Measurements from ENCODE around the gene RC3H1.
"Not testable (repeated sequence)": the region's sequence is repeated elsewhere in the genome, so short reads cannot be mapped to it uniquely, and the experiment has no call there.

RC3H1 gene

DNA sequence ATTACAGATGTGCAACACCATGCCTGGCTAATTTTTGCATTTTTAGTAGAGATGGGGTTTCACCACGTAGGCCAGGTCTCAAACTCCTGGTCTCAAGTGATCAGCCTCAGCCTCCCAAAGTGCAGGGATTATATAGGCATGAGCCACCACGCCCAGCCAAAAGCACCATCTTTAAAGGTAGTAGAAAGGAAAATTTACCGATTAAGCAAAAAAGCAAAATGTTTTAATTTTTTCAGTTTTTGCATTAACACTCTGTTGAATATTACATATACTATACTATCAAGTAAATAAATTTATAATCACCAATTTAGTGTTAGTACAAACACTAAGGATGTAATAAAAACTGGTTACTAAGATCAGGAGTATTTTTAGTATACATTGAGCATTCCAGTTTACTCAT is 20.6 kb downstream of the RC3H1 start:
- no peak overlapping the region for H3K27ac ChIP-seq (ENCODE audit: low read depth, low read length)
- 63% methylated on average over 2 of the region's 3 CpGs for WGBS

DNA sequence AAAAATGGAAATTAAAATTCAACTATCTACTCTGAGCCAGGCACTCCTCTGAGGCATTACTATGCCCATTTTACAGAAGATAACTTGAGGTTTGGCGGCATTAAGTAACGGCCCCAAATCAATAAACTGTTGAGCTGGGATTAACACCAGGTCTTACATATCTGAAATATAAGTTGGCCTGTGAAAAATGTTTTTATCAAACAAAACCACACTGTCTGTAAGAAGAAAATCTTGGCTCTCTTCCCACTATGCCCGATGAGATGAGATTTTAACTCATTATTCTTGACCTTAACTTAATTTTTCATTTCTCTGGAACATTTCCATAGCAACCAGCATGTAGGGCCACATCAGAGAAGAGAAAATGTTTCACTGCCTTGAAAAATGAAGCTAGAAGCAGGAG is 21.8 kb downstream of the RC3H1 start:
- Histone ChIP-seq H3K4me1 (ENCODE audit: insufficient read depth, low read length) (0 out of 2 replicates have a peak, but pooled peaks cover 3% of the 10 kb centered on the region), H3K9ac (ENCODE audit: low read depth, low read length) (no peak overlapping the region), H3K27me3 (ENCODE audit: insufficient read depth, low read length) (no peaks in the 10 kb centered on the region), H3K36me3 (ENCODE audit: insufficient read depth, low read length) (peaks cover 4% of the 10 kb centered on the region; the same call in 1 of the 2 replicates), H3K4me3 (ENCODE audit: low read length) (no peak overlapping the region), H3K27ac (ENCODE audit: low read depth, low read length) (no peak overlapping the region), H3K9me3 (ENCODE audit: insufficient read depth, low read depth, low read length) (no peaks in the 10 kb centered on the region)
- WGBS = 94% methylated on average over 3 of the region's 3 CpGs

More for the DNA sequence above, 20.6 kb downstream of the RC3H1 start:
- Histone ChIP-seq H3K4me1 (ENCODE audit: insufficient read depth, low read length) (0 out of 2 replicates have a peak, but pooled peaks cover 3% of the 10 kb centered on the region), H3K4me3 (ENCODE audit: low read length) (no peak overlapping the region), H3K27me3 (ENCODE audit: insufficient read depth, low read length) (no peaks in the 10 kb centered on the region), H3K36me3 (ENCODE audit: insufficient read depth, low read length) (no peaks in the 10 kb centered on the region), H3K9me3 (ENCODE audit: insufficient read depth, low read depth, low read length) (no peaks in the 10 kb centered on the region), H3K9ac (ENCODE audit: low read depth, low read length) (no peak overlapping the region)

GRCh38 chr1:173997791-173998190 is 24.4 kb downstream of the RC3H1 start:
- 97% methylated on average over 1 of the region's 1 CpG for WGBS

GRCh38 chr1:173996995-173997394 is 25.2 kb downstream of the RC3H1 start:
- H3K27ac ChIP-seq (ENCODE audit: low read depth, low read length) = no peak overlapping the region
- peaks cover 16% of the 10 kb centered on the region for H3K36me3 ChIP-seq (ENCODE audit: insufficient read depth, low read length)

More at GRCh38 chr1:173997791-173998190, 24.4 kb downstream of the RC3H1 start:
- Histone ChIP-seq H3K9me3 (ENCODE audit: insufficient read depth, low read depth, low read length) (no peaks in the 10 kb centered on the region), H3K4me3 (ENCODE audit: low read length) (no peak overlapping the region), H3K36me3 (ENCODE audit: insufficient read depth, low read length) (peaks cover 8% of the 10 kb centered on the region), H3K4me1 (ENCODE audit: insufficient read depth, low read length) (0 out of 2 replicates have a peak, but pooled peaks cover 3% of the 10 kb centered on the region), H3K27me3 (ENCODE audit: insufficient read depth, low read length) (no peaks in the 10 kb centered on the region), H3K9ac (ENCODE audit: low read depth, low read length) (no peak overlapping the region), H3K27ac (ENCODE audit: low read depth, low read length) (no peak overlapping the region)

DNA sequence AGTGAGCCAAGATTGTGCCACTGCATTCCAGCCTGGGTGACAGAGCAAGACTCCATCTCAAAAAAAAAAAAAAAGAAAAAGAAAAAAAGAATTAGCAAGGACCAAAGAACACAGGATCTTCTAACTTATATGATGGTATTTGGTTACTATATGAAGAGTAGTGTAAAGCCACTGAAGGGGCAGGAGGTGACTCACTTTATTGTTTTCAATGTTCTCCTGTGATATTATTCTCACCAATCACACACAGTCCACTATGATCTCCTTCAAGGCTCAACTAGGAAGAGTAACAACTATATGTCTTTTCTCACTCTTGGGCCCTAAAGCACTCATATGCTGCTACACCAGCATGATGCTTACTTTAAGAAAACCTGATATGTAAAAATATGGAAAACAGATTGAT is 26.7 kb downstream of the RC3H1 start:
- no peak overlapping the region for H3K9ac ChIP-seq (ENCODE audit: low read depth, low read length)
- H3K9me3 ChIP-seq (ENCODE audit: insufficient read depth, low read depth, low read length) = no peaks in the 10 kb centered on the region
- H3K4me1 ChIP-seq (ENCODE audit: insufficient read depth, low read length) = no peaks in the 10 kb centered on the region
- H3K27ac ChIP-seq (ENCODE audit: low read depth, low read length) = no peak overlapping the region
- H3K4me3 ChIP-seq (ENCODE audit: low read length) = no peak overlapping the region
- no peaks in the 10 kb centered on the region for H3K27me3 ChIP-seq (ENCODE audit: insufficient read depth, low read length)
- peaks cover 29% of the 10 kb centered on the region for H3K36me3 ChIP-seq (ENCODE audit: insufficient read depth, low read length)

More at GRCh38 chr1:173996995-173997394, 25.2 kb downstream of the RC3H1 start:
- Histone ChIP-seq H3K9ac (ENCODE audit: low read depth, low read length) (no peak overlapping the region), H3K27me3 (ENCODE audit: insufficient read depth, low read length) (no peaks in the 10 kb centered on the region), H3K4me3 (ENCODE audit: low read length) (no peak overlapping the region), H3K4me1 (ENCODE audit: insufficient read depth, low read length) (0 out of 2 replicates have a peak, but pooled peaks cover 3% of the 10 kb centered on the region), H3K9me3 (ENCODE audit: insufficient read depth, low read depth, low read length) (no peaks in the 10 kb centered on the region)
- 96% methylated on average over 5 of the region's 5 CpGs for WGBS

GRCh38 chr1:173993948-173994347 is 28.2 kb downstream of the RC3H1 start:
- not testable (repeated sequence) for H3K4me3 ChIP-seq (ENCODE audit: low read length); H3K9me3 ChIP-seq (ENCODE audit: insufficient read depth, low read depth, low read length); H3K27ac ChIP-seq (ENCODE audit: low read depth, low read length); H3K9ac ChIP-seq (ENCODE audit: low read depth, low read length); H3K4me1 ChIP-seq (ENCODE audit: insufficient read depth, low read length); H3K27me3 ChIP-seq (ENCODE audit: insufficient read depth, low read length)
- H3K36me3 ChIP-seq (ENCODE audit: insufficient read depth, low read length) = peaks cover 39% of the 10 kb centered on the region
- WGBS = 95% methylated on average over 11 of the region's 11 CpGs

- no peaks in the 10 kb centered on the region for H3K27me3 ChIP-seq (ENCODE audit: insufficient read depth, low read length)
- no peak overlapping the region for H3K4me3 ChIP-seq (ENCODE audit: low read length)
- no peaks in the 10 kb centered on the region for H3K4me1 ChIP-seq (ENCODE audit: insufficient read depth, low read length)
- peaks cover 81% of the 10 kb centered on the region for H3K36me3 ChIP-seq (ENCODE audit: insufficient read depth, low read length)
- no peak overlapping the region for H3K9ac ChIP-seq (ENCODE audit: low read depth, low read length)
- H3K27ac ChIP-seq (ENCODE audit: low read depth, low read length) = no peak overlapping the region
- H3K9me3 ChIP-seq (ENCODE audit: insufficient read depth, low read depth, low read length) = no peaks in the 10 kb centered on the region
Observed at GRCh38 chr1:173988068-173988467, 34.1 kb downstream of the RC3H1 start.

GRCh38 chr1:173986951-173987350 is 35.2 kb downstream of the RC3H1 start:
- WGBS = 100% methylated on average over 1 of the region's 3 CpGs
- Histone ChIP-seq H3K36me3 (ENCODE audit: insufficient read depth, low read length) (peaks cover 81% of the 10 kb centered on the region), H3K27me3 (ENCODE audit: insufficient read depth, low read length) (no peaks in the 10 kb centered on the region), H3K9me3 (ENCODE audit: insufficient read depth, low read depth, low read length) (no peaks in the 10 kb centered on the region), H3K4me1 (ENCODE audit: insufficient read depth, low read length) (no peaks in the 10 kb centered on the region), H3K9ac (ENCODE audit: low read depth, low read length) (no peak overlapping the region), H3K4me3 (ENCODE audit: low read length) (no peak overlapping the region), H3K27ac (ENCODE audit: low read depth, low read length) (no peak overlapping the region)

DNA sequence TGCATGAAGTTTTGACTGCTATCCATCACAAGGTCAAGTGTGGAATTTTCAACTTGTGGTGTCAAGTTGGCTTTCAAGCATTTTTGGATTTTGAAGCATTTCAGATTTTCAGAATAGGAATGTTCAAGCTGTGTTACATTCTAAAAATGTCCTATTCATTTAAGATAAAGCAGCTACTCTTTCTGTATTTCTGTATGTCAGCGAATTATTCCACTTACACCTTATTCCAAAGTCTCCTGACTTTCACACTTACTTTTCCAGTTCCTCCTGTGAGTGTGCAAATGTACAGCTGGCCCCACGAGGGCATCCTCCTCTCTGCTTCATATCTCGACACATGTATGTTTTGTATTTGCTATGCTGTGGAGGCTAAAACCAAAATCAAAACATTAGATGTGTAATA is 51.9 kb downstream of the RC3H1 start:
- Histone ChIP-seq H3K27ac (ENCODE audit: low read depth, low read length) (no peak overlapping the region), H3K36me3 (ENCODE audit: insufficient read depth, low read length) (peaks cover 96% of the 10 kb centered on the region), H3K4me3 (ENCODE audit: low read length) (no peak overlapping the region), H3K27me3 (ENCODE audit: insufficient read depth, low read length) (no peaks in the 10 kb centered on the region), H3K9me3 (ENCODE audit: insufficient read depth, low read depth, low read length) (no peaks in the 10 kb centered on the region), H3K4me1 (ENCODE audit: insufficient read depth, low read length) (no peaks in the 10 kb centered on the region), H3K9ac (ENCODE audit: low read depth, low read length) (no peak overlapping the region)
- WGBS = 85% methylated on average over 2 of the region's 3 CpGs

DNA sequence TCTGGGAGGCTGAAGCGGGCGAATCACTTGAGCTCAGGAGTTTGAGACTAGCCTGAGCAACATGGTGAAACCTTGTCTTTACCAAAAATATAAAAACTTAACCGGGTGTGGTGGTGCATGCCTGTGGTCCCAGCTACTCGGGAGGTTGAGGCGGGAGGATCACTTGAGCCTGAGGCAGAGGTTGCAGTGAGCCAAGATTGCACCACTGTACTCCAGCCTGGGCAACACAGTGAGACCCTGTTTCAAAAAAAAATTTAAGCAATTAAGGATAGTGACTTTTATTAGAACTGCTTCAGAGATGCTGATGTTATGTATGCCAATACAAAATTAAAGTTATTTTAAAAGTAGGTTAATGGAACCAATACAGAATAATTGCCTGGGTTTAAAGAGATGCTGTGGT is 56.3 kb downstream of the RC3H1 start:
- not testable (repeated sequence) for H3K9ac ChIP-seq (ENCODE audit: low read depth, low read length); H3K27ac ChIP-seq (ENCODE audit: low read depth, low read length); H3K4me1 ChIP-seq (ENCODE audit: insufficient read depth, low read length); H3K27me3 ChIP-seq (ENCODE audit: insufficient read depth, low read length); H3K4me3 ChIP-seq (ENCODE audit: low read length); H3K9me3 ChIP-seq (ENCODE audit: insufficient read depth, low read depth, low read length)
- 98% methylated on average over 5 of the region's 5 CpGs for WGBS
- peaks cover 98% of the 10 kb centered on the region for H3K36me3 ChIP-seq (ENCODE audit: insufficient read depth, low read length)

- no peaks in the 10 kb centered on the region for H3K27me3 ChIP-seq (ENCODE audit: insufficient read depth, low read length)
- H3K4me3 ChIP-seq (ENCODE audit: low read length) = no peak overlapping the region
- H3K9me3 ChIP-seq (ENCODE audit: insufficient read depth, low read depth, low read length) = no peaks in the 10 kb centered on the region
- no peaks in the 10 kb centered on the region for H3K4me1 ChIP-seq (ENCODE audit: insufficient read depth, low read length)
- no CpG with 5 or more reads among the region's 1 CpG for WGBS
- peaks cover 97% of the 10 kb centered on the region for H3K36me3 ChIP-seq (ENCODE audit: insufficient read depth, low read length)
- H3K9ac ChIP-seq (ENCODE audit: low read depth, low read length) = no peak overlapping the region
- no peak overlapping the region for H3K27ac ChIP-seq (ENCODE audit: low read depth, low read length)
Observed at GRCh38 chr1:173963477-173963876, 58.7 kb downstream of the RC3H1 start.

GRCh38 chr1:173960625-173961024 is 61.5 kb downstream of the RC3H1 start:
- WGBS = 95% methylated on average over 5 of the region's 5 CpGs

More at GRCh38 chr1:173960625-173961024, 61.5 kb downstream of the RC3H1 start:
- no peaks in the 10 kb centered on the region for H3K9me3 ChIP-seq (ENCODE audit: insufficient read depth, low read depth, low read length)
- H3K36me3 ChIP-seq (ENCODE audit: insufficient read depth, low read length) = peaks cover 94% of the 10 kb centered on the region
- no peak overlapping the region for H3K9ac ChIP-seq (ENCODE audit: low read depth, low read length)
- no peak overlapping the region for H3K4me3 ChIP-seq (ENCODE audit: low read length)
- no peak overlapping the region for H3K27ac ChIP-seq (ENCODE audit: low read depth, low read length)
- no peaks in the 10 kb centered on the region for H3K27me3 ChIP-seq (ENCODE audit: insufficient read depth, low read length)
- H3K4me1 ChIP-seq (ENCODE audit: insufficient read depth, low read length) = no peaks in the 10 kb centered on the region
